Stimulated activated CD4-positive, alpha-beta T cell treated with anti-CD3 and anti-CD28 coated beads, Interleukin-12 subunit alpha, Interleukin-12 subunit beta, amount 100 ng/mL, for 24 hours (primary cell): ENCODE measurements around the gene TMEM238.
A peak's percentile ranks its signal among the peaks of the same experiment; 100 is the strongest.
"Not testable (repeated sequence)": the region's sequence is repeated elsewhere in the genome, so short reads cannot be mapped to it uniquely, and the experiment has no call there.

Experiments used
- DNase-seq, 2 experiments: peaks; one replicate each; pipeline ENCODE4 v3.0.0-alpha.2; 2020; ENCODE audit warnings: low read depth in 2 of 2

Gene TMEM238

GRCh38 chr19:55401390-55401789, 17.3 kb upstream of the TMEM238 start:
- not testable (repeated sequence) for DNase-seq

GRCh38 chr19:55400281-55401087, 16.4 kb upstream of the TMEM238 start:
- no peak for DNase-seq

GRCh38 chr19:55398200-55398925, 14.3 kb upstream of the TMEM238 start:
- DNase-seq: no peak

- DNase-seq: no peak
These were observed 9.0 kb upstream of the TMEM238 start for GRCh38 chr19:55392820-55393761.

- no peak for DNase-seq
These were observed 7.9 kb upstream of the TMEM238 start for GRCh38 chr19:55391702-55392615.

GRCh38 chr19:55391191-55391670, 7.1 kb upstream of the TMEM238 start:
- no peak for DNase-seq

- no peak for DNase-seq
These were observed 6.4 kb upstream of the TMEM238 start for GRCh38 chr19:55390461-55390880.

- no peak for DNase-seq
These were observed 5.6 kb upstream of the TMEM238 start for GRCh38 chr19:55389386-55390317.

- DNase-seq: no peak
These were observed 3.8 kb upstream of the TMEM238 start for GRCh38 chr19:55387736-55388497.

GRCh38 chr19:55386493-55386971, 2.4 kb upstream of the TMEM238 start:
- DNase-seq: no peak

- peak; percentile 97 to 98 for DNase-seq
These were observed 1.8 kb upstream of the TMEM238 start, which contains the start of gene RPL28 for GRCh38 chr19:55385724-55386492. Gene RPL28 (plus strand): TSS chr19:55385932. CDS start chr19:55386358, 426 bp downstream.

GRCh38 chr19:55384920-55385723, 1.0 kb upstream of the TMEM238 start:
- DNase-seq: peak; percentile 87 to 96

GRCh38 chr19:55383279-55384130, 587 bp downstream of the TMEM238 start:
- DNase-seq: peak in 1 of 2 experiments; percentile 46

GRCh38 chr19:55382522-55383054, 1.5 kb downstream of the TMEM238 start:
- no peak for DNase-seq

GRCh38 chr19:55382013-55382412, 2.1 kb downstream of the TMEM238 start:
- DNase-seq: no peak

GRCh38 chr19:55379174-55379573, 4.9 kb downstream of the TMEM238 start:
- DNase-seq: no peak
